T-helper 22 cell (primary cell): Measurements from ENCODE around the gene DOK7.

Experiments used
- DNase-seq: peaks from one replicate; pipeline ENCODE4 v3.0.0-alpha.2; 2020; ENCODE audit warnings: low read depth

Gene DOK7

GRCh38 chr4:3462790-3463415, at the start of gene DOK7:
Gene DOK7 (plus strand): TSS chr4:3463306. CDS start chr4:3463376, 70 bp downstream.
- DNase-seq = no peak

- DNase-seq = no peak
Observed at GRCh38 chr4:3413675-3414420, 49.3 kb upstream of the DOK7 start.

GRCh38 chr4:3414421-3415279, 48.5 kb upstream of the DOK7 start:
- no peak for DNase-seq

GRCh38 chr4:3415471-3416141, 47.5 kb upstream of the DOK7 start:
- DNase-seq = no peak

- DNase-seq = no peak
Observed at GRCh38 chr4:3416270-3416669, 46.8 kb upstream of the DOK7 start.

GRCh38 chr4:3416821-3417221, 46.3 kb upstream of the DOK7 start:
- no peak for DNase-seq

- DNase-seq = no peak
Observed at GRCh38 chr4:3417448-3417847, 45.7 kb upstream of the DOK7 start.

GRCh38 chr4:3418029-3418762, 44.9 kb upstream of the DOK7 start:
- DNase-seq = no peak

- DNase-seq = no peak
Observed at GRCh38 chr4:3419836-3420605, 43.1 kb upstream of the DOK7 start.

GRCh38 chr4:3420606-3420955, 42.5 kb upstream of the DOK7 start:
- no peak for DNase-seq

- no peak for DNase-seq
Observed at GRCh38 chr4:3420956-3421355, 42.1 kb upstream of the DOK7 start.

GRCh38 chr4:3421470-3421869, 41.6 kb upstream of the DOK7 start:
- no peak for DNase-seq

- no peak for DNase-seq
Observed at GRCh38 chr4:3422241-3422801, 40.8 kb upstream of the DOK7 start.

- DNase-seq = no peak
Observed at GRCh38 chr4:3422808-3423297, 40.3 kb upstream of the DOK7 start.

GRCh38 chr4:3423406-3423805, 39.7 kb upstream of the DOK7 start:
- DNase-seq = no peak

GRCh38 chr4:3423952-3424351, 39.2 kb upstream of the DOK7 start:
- no peak for DNase-seq

GRCh38 chr4:3424522-3425095, 38.5 kb upstream of the DOK7 start:
- DNase-seq = no peak

- no peak for DNase-seq
Observed at GRCh38 chr4:3426465-3427133, 36.5 kb upstream of the DOK7 start.

- DNase-seq = no peak
Observed at GRCh38 chr4:3427134-3427476, 36.0 kb upstream of the DOK7 start.
